Stimulated activated CD4-positive, alpha-beta T cell treated with anti-CD3 and anti-CD28 coated beads, Interleukin-2, amount 100 ng/mL, for 4 hours (primary cell): Measurements from ENCODE around the gene TSPAN9.

ENCODE experiments used
- DNase-seq: peaks from one replicate; pipeline ENCODE4 v3.0.0-alpha.2; 2020; ENCODE audit warnings: low read depth

TSPAN9 gene

DNA sequence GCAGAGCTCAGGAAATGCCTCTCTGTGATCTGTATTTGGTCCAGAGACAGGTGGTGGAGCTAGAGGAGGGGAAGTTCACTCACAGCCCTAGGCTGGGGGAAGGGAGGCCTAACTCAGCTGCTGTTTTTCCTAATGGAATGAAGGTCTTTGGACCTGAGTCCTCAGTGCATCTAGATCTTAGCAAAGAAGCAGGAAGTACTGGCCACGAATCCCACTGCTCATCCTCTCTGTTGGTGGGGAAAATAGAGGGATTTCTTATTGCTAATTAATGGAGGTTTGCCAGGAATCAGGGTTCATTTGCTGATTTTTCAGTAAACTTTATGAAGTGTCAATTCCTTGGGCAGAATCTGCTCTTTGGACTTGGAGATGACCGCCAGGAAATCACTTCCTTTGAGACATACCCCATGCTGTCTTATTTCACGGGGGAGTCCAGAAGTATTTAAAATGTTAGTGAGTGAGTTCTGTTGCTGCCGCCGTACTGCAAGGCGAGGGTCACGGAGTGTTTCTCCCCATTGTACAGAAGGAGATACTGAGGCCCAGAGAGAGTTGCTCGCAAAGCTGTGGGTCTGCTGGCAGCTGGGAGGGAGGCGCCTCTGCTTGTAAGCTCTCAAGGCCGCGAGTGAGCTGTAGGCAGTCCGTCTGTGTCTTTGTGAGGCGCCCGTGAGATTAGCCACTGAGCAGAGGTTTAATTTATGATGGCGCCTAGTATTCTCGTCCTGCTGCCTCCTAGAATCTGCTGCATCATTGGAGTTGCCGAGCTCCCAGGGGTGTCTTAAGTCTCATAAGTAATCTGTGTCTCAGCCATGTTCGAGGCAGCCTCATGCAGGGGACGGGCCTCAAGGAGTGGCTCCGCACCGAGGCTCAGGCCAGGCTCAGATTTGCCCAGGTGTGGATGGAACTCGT lies 88.2 kb downstream of the TSPAN9 start:
- no peak for DNase-seq

DNA sequence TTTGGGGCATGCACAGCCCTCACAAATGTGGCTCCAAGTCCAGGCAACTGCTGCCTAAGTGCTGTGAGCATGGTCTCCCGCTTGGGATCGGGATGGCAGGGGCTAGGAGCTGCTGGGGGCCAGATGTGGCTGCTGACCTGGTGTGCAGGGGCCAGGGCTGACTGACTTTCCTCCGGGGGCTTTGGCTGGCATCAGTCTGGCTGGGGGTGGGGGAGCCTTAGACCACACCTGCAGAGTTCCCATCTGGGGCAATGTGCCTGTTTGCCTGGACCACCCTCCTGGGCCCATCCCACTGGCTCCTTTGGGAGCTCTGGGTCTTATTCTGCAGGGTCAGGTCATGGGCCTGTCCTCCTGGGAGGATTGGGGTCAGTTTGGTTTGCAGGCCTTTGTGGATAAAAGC lies 90.5 kb downstream of the TSPAN9 start:
- DNase-seq: no peak

DNA sequence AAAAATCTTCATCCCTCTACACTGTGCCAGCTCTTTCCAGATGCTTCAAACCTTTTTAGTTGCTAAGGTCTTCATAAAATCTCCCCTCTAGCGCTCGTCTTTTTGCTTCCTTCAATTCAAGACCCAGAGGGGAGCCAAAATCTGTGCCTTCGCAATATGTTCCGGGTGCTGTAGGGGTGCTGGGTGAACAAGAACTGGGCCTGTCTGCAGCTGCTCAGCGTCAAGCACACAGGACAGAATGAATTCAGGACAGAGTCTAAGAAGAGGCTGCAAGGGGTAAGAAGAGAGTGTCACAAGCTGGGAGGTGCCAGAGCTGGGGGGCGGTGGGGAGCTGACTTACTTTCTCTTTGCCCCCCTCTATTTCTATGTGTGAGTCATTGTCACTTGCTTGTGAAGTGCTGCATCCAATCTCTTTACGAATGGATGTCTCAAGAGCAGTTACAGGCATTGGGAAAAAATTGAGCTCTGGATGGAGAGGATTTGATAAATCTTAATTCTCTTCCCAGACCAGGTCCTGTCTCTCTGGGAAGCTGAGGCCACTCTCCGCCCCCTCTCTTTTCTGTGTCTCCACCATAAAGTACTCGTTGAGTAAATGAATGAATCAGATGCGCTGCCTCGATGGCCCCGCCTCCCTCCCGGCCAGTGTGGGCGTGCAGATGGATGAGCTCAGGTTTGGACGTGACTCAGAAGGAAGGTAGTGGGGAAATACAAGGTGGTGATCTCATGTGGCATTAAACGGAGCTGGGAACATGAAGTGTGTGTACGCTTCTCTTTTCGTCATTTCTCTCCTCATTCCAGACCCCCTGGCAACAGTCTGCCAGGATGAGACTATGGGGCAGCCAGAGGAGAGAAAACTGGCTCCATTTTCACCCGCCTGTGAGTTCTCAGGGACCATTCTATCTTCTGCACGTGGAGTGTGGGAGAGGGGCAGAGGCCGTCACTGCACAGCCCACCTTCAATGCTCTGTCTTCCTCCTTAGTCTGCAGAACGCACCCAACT lies 91.3 kb downstream of the TSPAN9 start:
- no peak for DNase-seq

DNA sequence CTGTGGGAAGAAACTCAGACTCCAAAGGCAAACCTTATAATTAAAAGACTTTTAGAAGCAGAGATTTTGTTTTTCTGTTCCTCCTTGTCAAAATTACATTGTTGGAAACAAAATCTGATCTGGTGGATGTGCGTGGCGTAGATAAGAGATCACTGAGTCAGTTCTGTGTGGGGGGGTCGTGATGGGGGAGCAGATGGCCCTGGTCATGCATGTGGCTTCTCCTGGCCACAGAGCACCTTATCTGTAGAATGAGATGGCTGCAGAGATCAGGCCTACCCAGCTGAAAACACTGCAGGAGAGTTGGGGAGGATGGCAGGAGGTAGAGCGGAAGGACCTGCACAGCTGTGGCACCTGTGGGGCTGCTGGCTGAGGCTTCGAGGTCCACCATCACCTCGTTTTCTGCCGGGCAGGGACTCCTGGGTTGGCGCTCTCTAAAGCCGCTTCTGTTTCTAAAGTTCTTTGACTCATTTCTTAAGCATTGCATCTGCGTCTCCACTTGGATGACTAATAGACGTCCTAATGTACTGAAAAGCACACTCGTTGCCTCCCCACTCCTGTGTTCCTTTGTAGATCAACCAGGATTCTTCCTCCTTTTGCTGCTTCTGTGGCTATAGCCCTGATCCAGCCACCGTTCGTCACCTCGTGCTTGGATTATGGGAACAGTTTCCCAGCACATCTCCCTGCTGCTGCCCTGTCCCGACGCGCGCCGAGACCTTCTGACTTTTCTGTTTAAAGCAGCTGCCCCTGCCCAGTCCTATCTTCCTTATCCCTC lies 93.4 kb downstream of the TSPAN9 start:
- DNase-seq: no peak

DNA sequence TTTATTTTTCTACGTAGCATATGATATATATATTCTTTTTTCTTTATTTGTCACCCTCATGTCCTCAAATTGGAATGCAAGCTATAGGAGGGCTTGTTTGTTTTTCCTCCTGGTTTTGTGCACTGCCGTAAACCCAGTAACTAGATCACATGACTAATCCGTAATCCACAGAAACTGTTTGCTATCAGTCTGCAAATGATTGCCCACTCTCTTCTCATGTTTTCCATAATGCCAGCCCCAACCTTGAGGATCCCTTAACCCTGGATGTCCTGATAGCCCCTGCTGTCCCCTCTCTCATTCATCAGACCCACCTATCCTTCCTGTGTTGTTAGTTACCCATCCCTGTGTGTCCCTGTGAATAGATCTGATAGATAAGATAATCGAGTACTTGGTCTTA lies 94.0 kb downstream of the TSPAN9 start:
- no peak for DNase-seq

DNA sequence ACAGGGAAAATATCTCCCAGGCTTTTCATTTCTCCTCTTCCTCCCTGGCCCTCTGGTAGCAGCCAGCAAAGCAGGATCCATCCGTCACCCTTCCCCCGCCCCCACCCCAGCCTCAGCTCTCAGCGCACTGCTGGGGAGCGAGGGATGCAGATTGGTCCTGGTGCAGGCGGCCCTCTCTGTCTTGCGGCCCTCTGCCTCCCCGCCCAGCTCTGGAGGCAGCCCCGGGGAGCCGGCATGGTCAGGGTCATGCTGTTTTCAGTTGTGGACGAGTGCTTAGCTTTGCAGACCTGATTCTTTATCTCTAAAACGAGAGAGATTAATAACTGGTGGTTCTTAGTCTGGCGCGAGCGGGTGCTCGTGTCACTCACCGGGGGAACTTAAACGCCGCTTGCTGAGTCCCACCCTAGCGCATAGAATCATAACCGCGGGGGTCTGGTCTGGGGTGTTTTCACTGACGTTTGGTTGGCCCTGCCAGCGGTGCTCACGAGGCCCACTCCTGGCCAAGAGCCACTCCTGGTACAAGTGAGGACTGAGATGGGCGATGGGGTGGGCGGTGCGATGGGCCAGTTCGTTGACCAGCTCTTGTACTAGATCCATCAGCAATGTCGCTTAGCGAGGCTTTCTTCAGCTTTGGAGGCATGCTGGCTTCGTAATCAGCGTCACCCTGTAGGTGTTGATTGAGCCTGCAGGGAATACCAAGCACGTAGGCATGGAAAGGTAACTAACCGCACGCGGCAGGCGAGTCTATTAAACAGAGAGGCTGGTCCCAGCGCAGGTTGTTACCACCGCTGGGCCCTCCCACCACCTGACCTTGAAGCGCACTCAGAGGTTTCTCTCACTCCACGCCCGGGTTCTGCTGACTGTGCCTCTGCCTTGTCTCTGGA lies 95.2 kb downstream of the TSPAN9 start:
- no peak for DNase-seq

DNA sequence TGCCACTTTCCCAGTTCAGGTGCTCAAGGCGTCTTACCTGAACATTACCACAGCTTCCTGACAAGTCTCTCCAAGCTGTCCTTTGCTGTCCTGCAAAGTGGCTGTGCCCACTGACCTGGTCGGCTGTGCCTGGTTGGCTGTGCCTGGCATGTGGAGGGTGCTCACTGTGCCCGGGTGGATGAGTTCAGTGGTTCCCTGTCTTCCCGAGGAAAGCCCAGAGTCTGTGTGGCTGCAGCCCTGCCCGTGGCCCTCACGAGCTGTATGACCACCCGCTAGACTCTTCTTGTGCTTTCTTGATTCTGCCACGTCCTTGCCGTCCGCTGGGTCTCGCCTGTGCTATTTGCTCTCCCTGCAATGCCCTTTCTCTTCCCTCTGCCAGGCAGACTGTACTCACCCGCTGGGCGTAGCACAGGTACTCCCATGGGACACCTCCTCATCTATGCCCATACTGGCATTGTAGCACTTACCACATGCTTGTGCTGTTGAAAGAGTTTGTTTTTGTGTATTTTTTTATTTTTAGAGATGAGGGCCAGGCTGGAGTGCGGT lies 95.9 kb downstream of the TSPAN9 start:
- no peak for DNase-seq

DNA sequence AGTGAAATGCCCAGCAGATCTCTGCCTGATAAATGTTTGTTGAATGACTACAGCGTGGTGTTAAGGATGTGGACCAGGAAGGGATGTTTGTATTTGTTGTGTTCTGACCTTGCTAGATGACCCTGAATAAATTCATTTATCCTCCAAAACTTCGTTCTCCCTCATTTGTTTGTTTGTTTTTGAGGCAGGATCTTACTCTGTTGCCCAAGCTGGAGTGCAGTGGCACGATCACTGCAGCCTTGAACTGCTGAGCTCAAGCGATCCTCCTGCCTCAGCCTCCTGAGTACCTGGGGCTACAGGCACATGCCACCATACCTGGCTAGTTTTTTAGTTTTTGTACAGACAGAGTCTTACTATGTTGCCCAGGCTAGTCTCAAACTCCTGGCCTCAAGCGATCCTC lies 96.7 kb downstream of the TSPAN9 start:
- DNase-seq: no peak

DNA sequence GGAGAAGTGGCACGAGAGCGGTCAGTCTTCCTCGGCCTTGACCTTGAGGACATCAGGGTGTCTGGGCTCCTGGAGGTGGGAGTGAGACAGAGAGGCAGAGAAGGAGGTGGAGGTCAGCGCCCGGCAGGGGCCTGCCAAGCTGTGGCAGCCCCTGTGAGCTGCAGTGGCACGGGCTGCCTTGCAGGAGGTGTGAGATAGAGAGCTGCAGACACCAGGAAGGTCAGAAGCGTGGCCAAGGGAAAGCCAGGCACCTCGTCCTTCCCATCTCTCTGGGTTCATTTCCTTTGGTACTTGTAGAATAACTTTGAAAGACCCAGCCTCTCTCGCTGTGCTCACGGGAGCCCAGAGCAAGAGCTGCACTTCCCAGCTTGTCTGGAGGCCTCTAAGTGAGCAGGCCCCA lies 98.1 kb downstream of the TSPAN9 start:
- no peak for DNase-seq

DNA sequence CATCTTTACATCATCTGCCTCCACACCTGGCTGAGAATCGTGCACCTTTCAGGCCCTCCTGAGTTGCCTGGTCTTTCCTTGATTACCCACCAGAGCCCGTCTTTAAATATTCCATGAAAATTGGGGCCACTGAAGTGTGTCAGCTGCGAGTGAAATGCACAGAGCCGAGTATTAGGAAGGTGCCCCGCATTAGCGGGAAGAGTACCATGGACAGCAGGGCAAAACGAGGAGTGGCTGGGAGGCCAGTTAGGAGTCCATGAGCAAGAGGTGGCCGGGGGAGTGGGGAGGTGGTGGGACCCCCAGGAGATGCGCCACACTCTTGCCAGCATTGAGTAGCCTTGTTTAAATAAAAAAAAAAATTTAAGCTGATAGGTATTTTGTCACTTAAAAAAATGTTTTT lies 99.6 kb downstream of the TSPAN9 start:
- no peak for DNase-seq

DNA sequence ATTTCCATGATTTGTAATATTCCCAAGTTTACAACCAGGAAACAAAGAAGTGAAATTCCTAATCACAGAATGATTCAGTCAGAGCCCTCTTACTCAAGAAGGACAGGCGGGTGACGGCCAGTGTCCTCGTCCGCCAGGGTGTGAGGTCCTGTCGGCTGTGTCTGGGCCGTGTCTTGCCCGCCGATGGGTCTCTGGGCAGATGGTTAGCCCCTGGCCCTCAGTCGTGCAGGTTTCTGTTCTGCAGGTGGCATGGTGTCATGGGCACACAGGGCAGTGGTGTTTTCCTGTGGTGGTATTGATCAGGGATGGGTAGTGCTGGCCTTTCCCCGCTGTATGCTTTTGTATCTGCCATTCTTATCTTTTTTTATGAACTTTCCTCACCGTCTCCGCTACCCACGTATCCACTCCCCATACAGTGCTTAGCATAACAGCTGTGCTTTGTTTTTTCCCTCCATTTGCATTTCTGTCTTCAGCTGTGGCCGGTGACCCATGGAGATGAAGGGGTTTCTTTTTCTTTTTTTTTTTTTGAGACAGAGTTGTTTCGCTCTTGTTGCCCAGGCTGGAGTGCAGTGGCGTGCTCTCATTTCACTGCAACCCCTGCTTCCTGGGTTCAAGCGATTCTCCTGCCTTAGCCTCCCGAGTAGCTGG lies 100.7 kb downstream of the TSPAN9 start:
- no peak for DNase-seq

DNA sequence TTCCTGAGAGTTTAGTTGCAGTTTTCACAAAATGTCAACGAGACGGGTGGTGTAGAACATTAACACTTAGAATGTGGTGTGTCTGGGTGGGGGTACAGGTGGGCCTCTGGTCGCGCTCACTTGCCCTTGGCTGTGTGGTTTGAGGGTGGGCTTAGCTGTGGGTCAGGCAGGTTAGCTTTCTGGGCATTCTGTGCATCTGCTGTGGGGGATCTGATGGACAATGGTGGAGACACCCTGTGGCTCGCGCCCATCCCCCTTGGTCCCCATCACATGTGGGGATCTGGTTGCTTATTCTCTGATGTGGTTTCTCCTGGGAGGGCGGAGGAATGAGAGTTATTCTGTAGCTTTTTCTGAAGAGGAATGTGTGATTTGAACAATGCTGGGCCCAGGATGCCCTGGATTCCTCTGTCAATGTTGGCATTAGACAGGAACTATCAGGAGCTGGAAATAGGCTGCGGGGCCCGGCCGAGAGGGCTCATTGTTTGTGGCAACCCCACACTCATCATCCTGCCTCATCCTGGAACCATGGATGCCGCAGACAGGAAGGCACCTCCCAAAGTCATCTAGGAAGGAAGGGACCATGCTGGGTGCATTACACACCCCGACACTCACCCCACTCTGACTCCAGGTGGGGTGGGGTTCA lies 101.6 kb downstream of the TSPAN9 start:
- DNase-seq: no peak

DNA sequence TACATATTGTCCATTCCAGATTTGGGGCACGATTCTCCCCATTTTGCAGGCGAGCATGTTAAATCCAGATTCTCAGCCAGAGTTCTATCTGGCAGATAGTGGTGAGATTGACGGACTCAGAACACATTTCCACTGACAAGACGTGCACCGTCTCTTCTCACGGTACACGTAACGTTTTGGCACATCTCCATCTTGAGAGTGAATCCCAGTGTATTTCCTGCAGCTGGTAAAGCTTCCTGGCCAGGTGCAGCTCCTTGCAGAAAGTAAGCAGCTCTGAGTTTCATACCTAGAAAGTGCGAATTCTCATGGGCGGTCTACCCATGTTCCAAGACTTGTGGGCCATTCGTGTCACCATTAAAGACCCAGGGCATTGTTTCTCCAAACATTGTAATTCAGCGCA lies 102.6 kb downstream of the TSPAN9 start:
- no peak for DNase-seq

DNA sequence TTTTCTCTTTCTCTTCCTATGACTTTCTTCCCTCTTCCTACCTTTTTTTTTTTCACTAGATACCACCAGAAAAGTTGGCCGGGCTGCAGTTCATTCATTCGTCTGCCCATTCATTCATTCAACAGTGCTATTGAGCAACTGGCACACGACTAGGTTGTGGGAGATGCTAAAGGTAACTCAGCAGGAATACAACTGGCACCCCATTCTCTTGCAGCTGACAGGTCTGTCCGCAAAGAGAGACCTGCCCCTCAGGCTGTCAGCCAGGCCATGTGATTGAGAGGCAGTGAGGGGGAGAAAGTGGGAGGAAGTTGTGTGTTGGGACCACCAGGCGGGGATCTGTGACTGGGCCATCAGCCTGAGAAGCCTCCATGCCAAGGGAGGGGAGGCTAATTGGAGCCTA lies 105.2 kb downstream of the TSPAN9 start:
- DNase-seq: no peak

DNA sequence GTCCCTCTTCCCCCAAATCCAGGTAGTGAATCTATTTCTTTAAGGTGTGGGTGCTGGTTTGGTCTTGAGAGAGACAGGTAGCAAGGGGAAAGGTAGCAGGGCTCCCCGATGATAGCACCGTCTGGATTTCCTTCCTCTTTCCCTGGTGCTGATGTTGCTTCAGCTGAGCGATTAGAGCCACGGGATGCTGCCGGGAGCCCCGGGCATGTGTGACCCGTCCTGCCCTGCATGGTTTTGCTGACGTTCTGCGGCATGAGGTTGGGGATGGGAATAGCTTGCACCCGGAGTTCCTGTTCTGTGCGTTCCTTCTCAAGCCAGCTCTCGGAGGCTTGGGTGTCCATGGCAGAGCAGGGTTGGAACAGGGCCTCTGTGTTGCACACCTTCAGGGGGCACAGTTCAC lies 107.3 kb downstream of the TSPAN9 start:
- no peak for DNase-seq

DNA sequence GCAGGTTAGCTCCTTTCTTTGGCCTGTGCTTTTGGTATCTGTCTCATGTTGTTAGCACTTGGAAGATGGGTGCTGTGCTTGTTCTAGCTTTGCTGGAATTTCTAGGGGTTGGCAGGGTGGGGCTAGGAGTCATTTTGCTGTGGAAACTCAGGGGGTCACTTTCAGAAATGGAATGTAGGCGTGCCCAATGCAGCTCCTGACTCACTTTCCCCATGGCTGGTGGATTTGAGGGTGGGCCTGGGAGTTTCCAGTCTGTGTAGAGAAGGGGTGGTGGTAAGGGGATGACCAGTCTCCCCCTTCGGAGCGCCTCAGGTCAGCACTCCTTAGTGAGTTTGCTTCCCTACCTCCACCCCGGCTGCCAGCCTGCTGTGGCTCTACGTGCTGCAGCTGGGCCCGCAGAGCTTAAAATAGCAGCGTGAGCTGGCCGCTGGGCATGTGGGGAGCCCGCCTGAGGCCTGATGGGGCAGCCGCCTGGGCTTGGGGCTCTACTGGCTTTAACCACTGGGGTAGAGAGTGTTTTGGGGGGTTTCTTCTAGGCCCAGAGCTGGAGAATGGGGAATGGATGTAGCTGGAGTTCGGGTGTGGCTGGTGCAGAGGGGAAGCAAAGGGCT lies 108.2 kb downstream of the TSPAN9 start:
- DNase-seq: no peak

DNA sequence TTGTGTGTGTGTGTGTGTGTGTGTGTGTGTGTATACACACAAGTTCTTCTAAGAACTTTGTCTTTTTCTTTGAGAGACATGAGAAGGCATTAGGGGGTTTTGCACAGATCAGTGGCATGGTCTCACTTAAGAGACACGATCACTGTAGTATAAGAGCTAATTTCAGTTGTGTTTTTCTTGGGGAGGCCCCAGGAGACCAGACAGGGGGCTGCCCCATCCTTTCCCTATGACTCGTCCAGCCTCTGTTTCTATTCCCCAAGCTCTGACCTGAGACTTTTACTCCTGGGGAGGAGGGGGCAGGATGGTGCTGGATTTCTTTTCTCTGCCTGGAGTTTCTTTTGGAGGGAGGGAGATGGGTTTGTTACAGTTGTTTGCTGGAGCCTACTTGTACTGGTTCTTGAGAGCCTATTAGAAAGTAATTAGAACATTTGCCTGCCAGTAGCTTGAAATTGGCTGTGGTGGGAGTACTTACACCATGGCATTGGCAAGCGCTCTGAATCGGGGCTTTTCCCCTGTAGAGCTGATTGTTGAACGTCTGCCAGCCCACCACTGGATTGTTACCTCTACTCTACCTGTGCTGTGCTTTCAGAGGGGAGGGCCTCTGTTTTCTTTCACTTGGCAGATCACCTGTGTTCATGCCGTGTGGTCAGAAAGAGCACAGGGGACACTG lies 109.5 kb downstream of the TSPAN9 start:
- no peak for DNase-seq

DNA sequence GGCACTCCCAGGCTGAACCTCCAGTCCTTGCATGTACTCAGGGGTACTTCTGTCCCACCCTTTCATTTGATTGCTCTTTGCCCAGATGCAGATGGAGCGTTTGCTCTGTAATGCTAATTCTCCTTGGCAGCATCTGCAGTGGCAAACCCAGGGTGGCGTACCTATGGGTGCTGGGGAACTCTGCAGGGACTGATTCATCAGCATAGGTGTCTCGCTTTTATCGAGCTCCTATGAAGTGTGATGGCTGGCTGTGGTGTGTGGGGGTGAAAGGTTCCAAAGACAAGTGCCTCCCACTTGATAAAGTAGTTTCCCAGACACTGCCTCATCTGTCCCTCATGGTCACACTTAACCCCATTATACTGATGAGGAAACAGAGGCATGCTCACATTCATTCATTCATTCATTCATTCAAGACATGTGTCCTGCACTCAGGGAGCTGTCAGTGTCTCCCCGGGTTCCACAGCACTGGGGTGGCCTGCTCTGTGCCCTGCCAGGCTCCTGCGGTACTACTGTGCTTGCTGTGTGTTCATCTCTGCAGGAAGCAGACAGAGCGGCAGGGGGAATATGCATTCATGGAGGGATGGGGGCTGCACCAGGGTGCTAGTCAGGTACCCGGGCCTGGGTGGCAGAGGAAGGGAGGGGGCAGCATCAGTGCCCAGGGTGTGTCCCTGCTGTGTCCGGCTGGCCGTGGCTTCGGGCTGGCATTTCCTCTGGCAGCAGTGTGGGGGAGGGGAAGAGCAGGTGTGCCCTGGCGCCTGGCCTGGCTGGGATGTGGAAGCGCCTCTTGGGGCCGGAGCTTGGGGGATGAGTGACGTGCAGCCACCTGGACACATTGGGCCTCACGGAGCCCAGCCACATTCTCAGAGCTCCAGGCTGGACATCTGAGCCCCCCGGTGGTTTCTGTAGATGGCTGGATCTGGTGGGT lies 110.9 kb downstream of the TSPAN9 start:
- DNase-seq: no peak
